GM19193 (cell line): ENCODE measurements around the gene ANO6.

ENCODE experiments used
- POLR2A ChIP-seq: IDR thresholded peaks from 4 replicates; pipeline ENCODE4 v1.6.1; 2011; ENCODE audit not compliant: insufficient read depth, insufficient read length; ENCODE audit errors: extremely low read depth

The ANO6 gene

DNA sequence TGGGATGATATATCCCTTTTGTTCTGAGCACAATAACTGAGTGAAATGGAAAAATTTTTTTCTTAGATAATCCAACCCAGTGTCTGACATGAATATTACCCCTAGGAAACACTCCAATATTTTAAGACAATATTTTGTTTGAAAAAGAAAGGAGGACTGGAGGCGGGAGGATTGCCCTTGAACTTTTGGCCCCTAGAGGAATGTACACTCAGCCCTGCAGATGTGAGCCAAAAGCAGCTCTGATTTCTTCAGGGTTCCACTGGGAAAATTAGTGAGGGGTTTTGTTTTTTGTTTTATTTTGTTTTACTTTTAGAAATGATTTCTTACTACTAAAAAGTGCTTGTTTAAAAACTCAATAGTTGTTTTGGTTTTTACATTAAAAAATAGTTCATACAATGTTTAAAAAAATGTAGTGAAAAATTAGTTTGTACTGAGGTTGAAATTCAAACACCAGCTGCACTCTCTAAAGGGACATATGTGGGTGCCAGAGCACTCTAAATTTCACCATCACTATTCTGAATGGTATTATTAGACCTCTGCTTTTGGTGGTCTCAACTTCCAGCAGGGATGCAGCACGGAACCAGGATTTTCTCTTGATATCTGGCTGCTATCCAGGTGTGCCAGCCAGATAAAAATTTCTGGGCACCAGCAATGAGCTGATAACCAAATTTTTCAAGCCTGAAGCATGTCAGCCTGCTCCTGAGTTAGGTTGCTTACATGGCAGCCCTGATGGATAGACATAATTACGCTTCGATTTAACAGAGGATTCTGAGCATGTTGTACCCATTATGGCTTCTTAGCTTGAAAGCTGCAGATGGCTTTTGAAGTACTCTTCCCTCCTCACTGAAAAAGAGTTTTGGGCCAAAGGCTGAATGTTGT lies 141.9 kb downstream of the ANO6 start:
- TF ChIP-seq POLR2A: no peak

- TF ChIP-seq POLR2A: no peak
These were observed 146.4 kb downstream of the ANO6 start for GRCh38 chr12:45362291-45362690.

DNA sequence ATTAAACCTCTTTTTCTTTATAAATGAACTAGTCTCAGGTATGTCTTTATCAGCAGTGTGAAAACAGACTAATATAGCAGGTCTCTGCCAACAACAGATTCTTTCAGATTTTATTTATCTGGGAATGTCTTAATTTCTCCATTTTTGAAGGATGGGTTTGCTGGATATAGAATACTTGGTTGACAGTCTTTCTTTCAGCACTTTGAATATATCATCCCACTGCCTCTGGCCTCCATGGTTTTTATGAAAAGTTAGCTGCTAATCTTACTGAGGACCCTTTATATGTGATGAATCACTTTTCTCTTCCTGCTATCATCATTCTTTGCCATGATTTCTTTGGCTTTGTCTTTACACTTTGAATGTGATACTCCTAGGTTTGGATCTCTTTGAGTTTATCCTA lies 148.0 kb downstream of the ANO6 start:
- TF ChIP-seq POLR2A: no peak

- no peak for TF ChIP-seq POLR2A
These were observed 153.1 kb downstream of the ANO6 start for GRCh38 chr12:45368841-45369489.

GRCh38 chr12:45377815-45378214 lies 161.9 kb downstream of the ANO6 start:
- no peak for TF ChIP-seq POLR2A

GRCh38 chr12:45379261-45379660 lies 163.4 kb downstream of the ANO6 start:
- no peak for TF ChIP-seq POLR2A

DNA sequence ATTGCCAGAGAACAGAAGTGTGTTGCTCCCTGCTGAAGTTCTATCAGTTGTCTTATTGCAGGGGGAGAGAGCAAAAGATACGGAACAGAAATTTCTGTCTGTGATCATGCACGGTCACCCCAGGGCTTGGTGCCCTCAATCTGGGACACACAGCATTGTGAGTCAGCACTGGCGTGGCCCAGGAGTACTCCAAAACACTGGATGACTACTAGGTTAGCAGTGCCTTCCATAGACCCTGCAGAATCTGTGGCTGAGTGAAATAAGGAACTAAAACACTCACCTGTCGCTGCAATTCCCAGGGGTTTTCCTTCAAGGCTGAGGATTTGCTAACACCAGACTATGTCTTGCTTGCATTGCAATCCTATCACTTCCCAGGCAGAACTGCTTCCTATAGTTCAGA lies 165.5 kb downstream of the ANO6 start:
- no peak for TF ChIP-seq POLR2A

DNA sequence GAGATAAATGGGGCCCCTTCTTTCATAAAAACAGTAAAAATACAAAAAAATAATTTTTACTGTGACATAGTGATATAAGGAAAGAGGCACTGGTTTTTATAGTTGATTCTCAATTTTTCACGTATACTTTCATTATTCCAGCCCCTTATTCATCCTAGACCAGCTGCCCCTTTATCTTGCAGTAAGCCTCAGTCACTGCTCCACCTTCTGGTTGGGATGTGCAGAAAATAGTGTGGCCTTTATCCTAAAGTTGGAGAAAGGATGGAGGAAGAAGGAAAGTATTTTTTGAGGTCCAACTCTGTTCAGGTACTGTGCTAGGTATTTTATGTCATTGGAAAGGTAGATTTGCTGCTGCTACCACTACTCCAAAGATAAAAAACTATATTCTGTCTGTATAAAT lies 172.7 kb downstream of the ANO6 start:
- TF ChIP-seq POLR2A: no peak

- no peak for TF ChIP-seq POLR2A
These were observed 173.5 kb downstream of the ANO6 start for GRCh38 chr12:45389426-45389825.

DNA sequence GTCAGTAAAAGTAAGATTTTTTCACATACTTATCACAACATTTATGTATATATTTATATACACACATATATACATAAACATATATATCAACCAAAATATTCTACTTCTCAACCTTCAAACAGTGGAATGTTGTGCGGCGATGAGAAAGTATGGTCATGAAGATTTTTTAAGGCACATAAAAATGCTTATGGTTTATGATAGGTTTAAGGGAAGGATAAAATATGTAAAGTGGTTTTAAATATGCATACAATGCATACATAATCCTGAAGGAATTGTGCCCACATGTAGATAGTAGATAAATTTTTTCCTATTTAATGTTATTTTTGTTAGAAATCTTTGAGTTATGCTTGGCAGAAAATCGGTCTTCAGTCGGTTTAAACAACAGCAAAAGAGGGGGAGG lies 182.7 kb downstream of the ANO6 start:
- no peak for TF ChIP-seq POLR2A

DNA sequence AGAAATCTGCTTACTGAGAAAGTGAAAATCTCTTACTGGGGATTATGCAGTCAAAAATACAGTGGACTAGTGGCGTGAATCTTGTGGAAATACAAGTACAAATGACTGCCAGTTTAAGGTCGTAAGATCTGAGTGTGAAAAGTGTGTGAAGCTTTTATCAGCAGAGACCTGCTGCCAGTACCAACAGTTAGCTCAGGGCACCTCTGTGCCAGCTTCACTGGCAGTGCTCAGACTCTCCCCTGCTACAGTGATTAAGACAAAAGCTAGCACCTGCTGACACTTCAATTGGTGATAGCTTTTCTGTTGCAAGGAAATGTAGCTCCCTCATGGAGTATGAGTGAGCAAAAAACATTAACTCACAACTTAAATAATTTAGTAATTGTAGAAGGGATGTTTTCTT lies 185.1 kb downstream of the ANO6 start:
- TF ChIP-seq POLR2A: no peak

DNA sequence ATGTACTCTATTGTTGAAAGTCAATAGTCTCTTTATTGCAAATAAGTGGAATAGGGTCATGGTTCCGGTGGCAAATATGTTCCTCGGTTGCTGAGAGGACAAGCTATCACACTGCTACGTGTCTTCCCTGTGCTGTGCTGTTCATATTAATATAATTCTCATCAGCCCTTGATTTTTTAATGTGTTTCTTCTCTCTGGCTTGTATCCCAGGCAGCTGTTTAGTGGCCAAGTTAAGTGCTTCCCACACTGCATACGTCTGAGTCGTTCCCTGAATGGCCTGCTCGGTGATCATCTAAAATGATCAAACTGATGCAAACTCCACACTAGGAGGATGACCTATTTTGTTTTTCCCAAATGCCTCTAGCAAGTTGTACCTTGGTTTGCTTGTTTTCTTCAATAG lies 186.4 kb downstream of the ANO6 start:
- TF ChIP-seq POLR2A: no peak

- TF ChIP-seq POLR2A: no peak
These were observed 191.3 kb downstream of the ANO6 start for GRCh38 chr12:45406988-45407850.

DNA sequence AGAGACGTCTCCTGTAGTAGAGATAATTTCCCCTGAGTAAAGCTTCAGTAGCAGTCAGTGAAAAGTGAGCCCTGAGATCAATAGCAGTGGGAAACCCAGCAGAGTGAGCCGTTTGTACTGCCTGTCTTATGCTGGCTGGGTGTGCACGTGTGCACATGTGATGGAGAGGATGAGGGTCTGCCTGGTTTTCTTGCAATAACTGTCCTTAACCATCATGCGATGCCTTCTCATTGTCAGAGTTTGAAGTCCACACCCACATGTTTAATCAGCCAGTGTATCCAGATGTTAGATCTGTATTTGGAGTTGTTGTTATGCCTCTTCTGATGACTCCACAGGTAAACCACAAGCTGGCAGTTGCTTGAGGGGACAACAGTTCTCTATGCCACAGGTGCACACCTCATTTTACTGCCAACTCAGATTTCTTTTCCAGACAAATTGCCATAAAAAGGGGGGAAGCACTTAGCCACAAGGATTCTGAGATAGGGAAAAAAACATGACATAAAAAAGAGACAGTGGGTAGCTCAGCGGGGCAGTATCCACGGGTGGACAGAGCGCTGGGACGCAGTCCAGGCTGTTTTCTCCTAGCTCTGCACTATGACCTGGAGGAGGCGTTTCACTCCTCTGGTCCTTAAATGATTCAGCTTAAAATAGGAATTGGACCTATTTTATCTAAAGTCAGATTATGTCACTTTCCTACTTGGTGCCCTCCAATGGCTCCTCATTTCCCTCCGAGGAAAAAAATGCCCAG lies 192.3 kb downstream of the ANO6 start:
- TF ChIP-seq POLR2A: no peak

GRCh38 chr12:45408729-45409114 lies 192.8 kb downstream of the ANO6 start:
- TF ChIP-seq POLR2A: no peak
